HUES6 (cell line): ENCODE results near the gene CMTM7.

Source experiments
- H3K27ac ChIP-seq: 2 replicates; pipeline ENCODE4 v1.7.0; 2013; ENCODE audit warnings: low read depth, mild to moderate bottlenecking, low read length, inconsistent platforms
- H3K27me3 ChIP-seq: 2 replicates; pipeline ENCODE4 v1.6.1; 2013; ENCODE audit warnings: low read length; ENCODE audit not compliant: control insufficient read depth, insufficient read depth
- H3K36me3 ChIP-seq: 2 replicates; pipeline ENCODE4 v1.6.1; 2013; ENCODE audit warnings: low read length; ENCODE audit not compliant: control insufficient read depth, insufficient read depth
- H3K4me1 ChIP-seq: 2 replicates; pipeline ENCODE4 v1.6.1; 2013; ENCODE audit warnings: low read length; ENCODE audit not compliant: control insufficient read depth, insufficient read depth
- H3K4me3 ChIP-seq: 2 replicates; pipeline ENCODE4 v1.5.1; 2013; ENCODE audit warnings: low read depth, low read length
- H3K9ac ChIP-seq: one replicate; pipeline ENCODE4 v1.6.1; 2013; ENCODE audit warnings: mild to moderate bottlenecking, low read length
- H3K9me3 ChIP-seq: 2 replicates; pipeline ENCODE4 v1.6.1; 2013; ENCODE audit warnings: low read depth, low read length; ENCODE audit not compliant: control insufficient read depth, insufficient read depth

The CMTM7 gene

GRCh38 chr3:32391643-32392535 lies at the start of gene CMTM7:
CMTM7 (plus strand) TSS chr3:32391853; CDS start chr3:32391907, 54 bp downstream.
- Histone ChIP-seq H3K27ac (peak within 1 kb of the TSS; percentile 65; the same call in 1 of the 2 replicates), H3K27me3 (peaks cover 13% of the 10 kb centered on the region), H3K36me3 (no peaks in the 10 kb centered on the region), H3K9ac (peak within 1 kb of the TSS; percentile 82), H3K4me1 (peaks cover 11% of the 10 kb centered on the region), H3K9me3 (no peaks in the 10 kb centered on the region), H3K4me3 (peak within 1 kb of the TSS; percentile 85)

GRCh38 chr3:32347343-32348125 lies 44.1 kb upstream of the CMTM7 start:
- no peak overlapping the region for H3K4me3 ChIP-seq
- H3K9me3 ChIP-seq = no peaks in the 10 kb centered on the region
- H3K4me1 ChIP-seq = peaks cover 28% of the 10 kb centered on the region
- no peaks in the 10 kb centered on the region for H3K27me3 ChIP-seq
- H3K27ac ChIP-seq = no peak overlapping the region
- no peak overlapping the region for H3K9ac ChIP-seq
- no peaks in the 10 kb centered on the region for H3K36me3 ChIP-seq

GRCh38 chr3:32349184-32349583 lies 42.5 kb upstream of the CMTM7 start:
- no peak overlapping the region for H3K27ac ChIP-seq
- no peaks in the 10 kb centered on the region for H3K27me3 ChIP-seq
- no peak overlapping the region for H3K4me3 ChIP-seq
- H3K9me3 ChIP-seq = no peaks in the 10 kb centered on the region
- H3K4me1 ChIP-seq = peaks cover 28% of the 10 kb centered on the region
- no peaks in the 10 kb centered on the region for H3K36me3 ChIP-seq
- no peak overlapping the region for H3K9ac ChIP-seq

- H3K4me1 ChIP-seq = peaks cover 22% of the 10 kb centered on the region
- H3K27me3 ChIP-seq = no peaks in the 10 kb centered on the region
- no peak overlapping the region for H3K9ac ChIP-seq
- no peaks in the 10 kb centered on the region for H3K36me3 ChIP-seq
- no peak overlapping the region for H3K27ac ChIP-seq
- no peaks in the 10 kb centered on the region for H3K9me3 ChIP-seq
- H3K4me3 ChIP-seq = no peak overlapping the region
Observed at GRCh38 chr3:32352563-32352962, 39.1 kb upstream of the CMTM7 start.

GRCh38 chr3:32353351-32353750 lies 38.3 kb upstream of the CMTM7 start:
- H3K4me1 ChIP-seq = peaks cover 14% of the 10 kb centered on the region; the same call in 1 of the 2 replicates
- H3K27ac ChIP-seq = no peak overlapping the region
- H3K27me3 ChIP-seq = no peaks in the 10 kb centered on the region
- no peaks in the 10 kb centered on the region for H3K9me3 ChIP-seq
- H3K9ac ChIP-seq = no peak overlapping the region
- no peaks in the 10 kb centered on the region for H3K36me3 ChIP-seq
- no peak overlapping the region for H3K4me3 ChIP-seq

- no peaks in the 10 kb centered on the region for H3K36me3 ChIP-seq
- no peak overlapping the region for H3K27ac ChIP-seq
- H3K4me1 ChIP-seq = peaks cover 9% of the 10 kb centered on the region
- no peak overlapping the region for H3K4me3 ChIP-seq
- H3K9me3 ChIP-seq = no peaks in the 10 kb centered on the region
- no peaks in the 10 kb centered on the region for H3K27me3 ChIP-seq
- no peak overlapping the region for H3K9ac ChIP-seq
Observed at GRCh38 chr3:32354362-32354778, 37.3 kb upstream of the CMTM7 start.

- no peaks in the 10 kb centered on the region for H3K9me3 ChIP-seq
- H3K36me3 ChIP-seq = no peaks in the 10 kb centered on the region
- H3K27ac ChIP-seq = no peak overlapping the region
- H3K4me3 ChIP-seq = no peak overlapping the region
- no peak overlapping the region for H3K9ac ChIP-seq
- H3K4me1 ChIP-seq = peaks cover 15% of the 10 kb centered on the region
- H3K27me3 ChIP-seq = no peaks in the 10 kb centered on the region
Observed at GRCh38 chr3:32355751-32356291, 35.8 kb upstream of the CMTM7 start.

- Histone ChIP-seq H3K27me3 (no peaks in the 10 kb centered on the region), H3K4me3 (no peak overlapping the region), H3K9ac (no peak overlapping the region), H3K9me3 (no peaks in the 10 kb centered on the region), H3K36me3 (no peaks in the 10 kb centered on the region), H3K4me1 (peaks cover 15% of the 10 kb centered on the region), H3K27ac (no peak overlapping the region; the same call in 1 of the 2 replicates)
Observed at GRCh38 chr3:32359766-32360492, 31.7 kb upstream of the CMTM7 start.

GRCh38 chr3:32360493-32360827 lies 31.2 kb upstream of the CMTM7 start:
- Histone ChIP-seq H3K9ac (no peak overlapping the region), H3K36me3 (no peaks in the 10 kb centered on the region), H3K9me3 (no peaks in the 10 kb centered on the region), H3K27me3 (no peaks in the 10 kb centered on the region), H3K4me3 (no peak overlapping the region), H3K27ac (no peak overlapping the region; the same call in 1 of the 2 replicates), H3K4me1 (peaks cover 15% of the 10 kb centered on the region)

- no peak overlapping the region for H3K9ac ChIP-seq
Observed at GRCh38 chr3:32366638-32367397, 24.8 kb upstream of the CMTM7 start.

More at GRCh38 chr3:32366638-32367397, 24.8 kb upstream of the CMTM7 start:
- Histone ChIP-seq H3K4me3 (no peak overlapping the region), H3K36me3 (no peaks in the 10 kb centered on the region), H3K27ac (no peak overlapping the region), H3K4me1 (peaks cover 14% of the 10 kb centered on the region), H3K9me3 (no peaks in the 10 kb centered on the region), H3K27me3 (no peaks in the 10 kb centered on the region)
